Activated B cell treated with CpG ODN at 0.5 μM for 24 hours (primary cell): Measurements from ENCODE around the gene MED8. TPM values are rescaled to one million over a fixed set of nuclear protein-coding genes. Genes with fewer than 3 reads are reported as not detected.
A peak's percentile ranks its signal among the peaks of the same experiment; 100 is the strongest.

Source experiments
- ATAC-seq: fragments of 200-7000 bp; cut with Tn5 transposase; one replicate; pipeline ENCODE4 v1.10.0; 2021; ENCODE audit warnings: low read depth, mild to moderate bottlenecking, moderate library complexity
- CTCF ChIA-PET: fragments of 350-600 bp; sonication (Branson Sonifier 250); formaldehyde crosslinking; loops from one replicate; lab custom pipeline; 2021; ENCODE audit warnings: antibody characterized with exemption; lab: Charles Lee
- POLR2A ChIA-PET: fragments of 350-600 bp; sonication (Branson Sonifier 250); formaldehyde crosslinking; loops from one replicate; lab custom pipeline; 2021; ENCODE audit warnings: antibody characterized with exemption; lab: Charles Lee
- DNase-seq: peaks from one replicate; pipeline ENCODE4 v3.0.0; 2022
- H3K27ac Mint-ChIP-seq: one replicate; pipeline ENCODE4 v1.8.0; 2020; ENCODE audit warnings: mixed read lengths
- H3K27me3 Mint-ChIP-seq: one replicate; pipeline ENCODE4 v1.8.0; 2021; ENCODE audit warnings: mixed read lengths
- H3K36me3 Mint-ChIP-seq: one replicate; pipeline ENCODE4 v1.8.0; 2021; ENCODE audit warnings: low read depth, mixed read lengths
- H3K4me1 Mint-ChIP-seq: one replicate; pipeline ENCODE4 v1.8.0; 2021; ENCODE audit warnings: mixed read lengths
- H3K4me3 Mint-ChIP-seq: one replicate; pipeline ENCODE4 v1.8.0; 2020; ENCODE audit warnings: mild to moderate bottlenecking, mixed read lengths
- H3K9me3 Mint-ChIP-seq: one replicate; pipeline ENCODE4 v1.8.0; 2020; ENCODE audit warnings: mixed read lengths
- intact Hi-C: fragments of 100-400 bp; cut with micrococcal nuclease; formaldehyde crosslinking; loops from one replicate; pipeline ENCODE4 v1.15.1; 2024
- total RNA-seq: library from RNA; stranded (reverse); gene quantifications from 2 replicates; pipeline ENCODE4 v1.2.3, GENCODE V29; 2022
- TF ChIP-seq, protein P1 (sequence below): fragments of 200-600 bp; IDR thresholded peaks from one replicate; pipeline ENCODE4 v1.8.0; 2022; ENCODE audit warnings: antibody characterized with exemption, mild to moderate bottlenecking

The MED8 gene
- total RNA-seq, 1 donor from 2014 or later = 33.8 TPM

- H3K4me3 Mint-ChIP-seq = no peak overlapping the region
- H3K36me3 Mint-ChIP-seq = peaks cover 2% of the 10 kb centered on the region
- ChIA-PET POLR2A (interaction anchor here (3.1 kb wide), 1 partner anchor 17 kb away, joined by 19 read pairs; the partner anchor contains the start of gene ELOVL1), CTCF (no interaction called here)
- DNase-seq (no peak), ATAC-seq (no peak)
- no peaks in the 10 kb centered on the region for H3K27me3 Mint-ChIP-seq
- TF ChIP-seq, protein P1, sequence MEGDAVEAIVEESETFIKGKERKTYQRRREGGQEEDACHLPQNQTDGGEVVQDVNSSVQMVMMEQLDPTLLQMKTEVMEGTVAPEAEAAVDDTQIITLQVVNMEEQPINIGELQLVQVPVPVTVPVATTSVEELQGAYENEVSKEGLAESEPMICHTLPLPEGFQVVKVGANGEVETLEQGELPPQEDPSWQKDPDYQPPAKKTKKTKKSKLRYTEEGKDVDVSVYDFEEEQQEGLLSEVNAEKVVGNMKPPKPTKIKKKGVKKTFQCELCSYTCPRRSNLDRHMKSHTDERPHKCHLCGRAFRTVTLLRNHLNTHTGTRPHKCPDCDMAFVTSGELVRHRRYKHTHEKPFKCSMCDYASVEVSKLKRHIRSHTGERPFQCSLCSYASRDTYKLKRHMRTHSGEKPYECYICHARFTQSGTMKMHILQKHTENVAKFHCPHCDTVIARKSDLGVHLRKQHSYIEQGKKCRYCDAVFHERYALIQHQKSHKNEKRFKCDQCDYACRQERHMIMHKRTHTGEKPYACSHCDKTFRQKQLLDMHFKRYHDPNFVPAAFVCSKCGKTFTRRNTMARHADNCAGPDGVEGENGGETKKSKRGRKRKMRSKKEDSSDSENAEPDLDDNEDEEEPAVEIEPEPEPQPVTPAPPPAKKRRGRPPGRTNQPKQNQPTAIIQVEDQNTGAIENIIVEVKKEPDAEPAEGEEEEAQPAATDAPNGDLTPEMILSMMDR = no peak
- peaks cover 11% of the 10 kb centered on the region for H3K4me1 Mint-ChIP-seq
- intact Hi-C loops = loop anchor here (10.0 kb wide), 1 partner anchor 624 kb away; the partner anchor contains the start of genes ATP6V0B, B4GALT2 and DPH2
- no peaks in the 10 kb centered on the region for H3K9me3 Mint-ChIP-seq
- no peak overlapping the region for H3K27ac Mint-ChIP-seq
Observed at GRCh38 chr1:43350976-43351375, 38.6 kb downstream of the MED8 start.

GRCh38 chr1:43349594-43350306, 39.9 kb downstream of the MED8 start:
- Mint-ChIP-seq H3K9me3 (no peaks in the 10 kb centered on the region), H3K36me3 (peaks cover 1% of the 10 kb centered on the region), H3K4me3 (peak overlapping the region; percentile 85), H3K27ac (peak overlapping the region; percentile 88), H3K4me1 (peaks cover 11% of the 10 kb centered on the region), H3K27me3 (no peaks in the 10 kb centered on the region)
- intact Hi-C loops = loop anchor here (1.0 to 10.0 kb wide), 5 partner anchors 9 to 1453 kb away; partner anchors contain the start of genes ATP6V0B, B4GALT2, CDC20 and DPH2
- POLR2A ChIA-PET = interaction anchor here (0.9 to 3.1 kb wide), 3 partner anchors 9 to 18 kb away, joined by 3 to 19 read pairs (median 11); partner anchors contain the start of genes CDC20 and ELOVL1
- DNase-seq = no peak
- TF ChIP-seq, protein P1 = no peak
- CTCF ChIA-PET = no interaction called here
- ATAC-seq = no peak

GRCh38 chr1:43348809-43349593, 40.6 kb downstream of the MED8 start:
- Mint-ChIP-seq H3K27ac (peak overlapping the region; percentile 88), H3K4me3 (peak overlapping the region; percentile 85), H3K9me3 (no peaks in the 10 kb centered on the region), H3K27me3 (no peaks in the 10 kb centered on the region), H3K36me3 (no peaks in the 10 kb centered on the region), H3K4me1 (peaks cover 11% of the 10 kb centered on the region)
- intact Hi-C loops = loop anchor here (1.0 to 5.0 kb wide), 4 partner anchors 9 to 1453 kb away; partner anchors contain the start of genes CDC20, ELOVL1, MED8 and PLK3
- ChIA-PET POLR2A (interaction anchor here (0.9 to 3.1 kb wide), 3 partner anchors 9 to 19 kb away, joined by 3 to 19 read pairs (median 11); partner anchors contain the start of genes CDC20 and ELOVL1), CTCF (no interaction called here)
- TF ChIP-seq, protein P1 = no peak
- peak; percentile 65 for DNase-seq
- ATAC-seq = peak; percentile 86

GRCh38 chr1:43348343-43348808, 41.2 kb downstream of the MED8 start:
- H3K9me3 Mint-ChIP-seq = no peaks in the 10 kb centered on the region
- H3K27ac Mint-ChIP-seq = peak overlapping the region; percentile 22
- intact Hi-C loops = loop anchor here (2.0 to 5.0 kb wide), 2 partner anchors 40 to 1454 kb away; partner anchors contain the start of genes MED8, PLK3 and SZT2
- TF ChIP-seq, protein P1 = no peak
- peak overlapping the region; percentile 47 for H3K4me3 Mint-ChIP-seq
- no peak for DNase-seq
- ATAC-seq = no peak
- CTCF ChIA-PET = no interaction called here
- peaks cover 11% of the 10 kb centered on the region for H3K4me1 Mint-ChIP-seq
- no peaks in the 10 kb centered on the region for H3K36me3 Mint-ChIP-seq
- no peaks in the 10 kb centered on the region for H3K27me3 Mint-ChIP-seq
- POLR2A ChIA-PET = interaction anchor here (0.6 to 3.1 kb wide), 3 partner anchors 10 to 580 kb away, joined by 3 to 19 read pairs (median 11); partner anchors contain the start of genes CDC20 and ELOVL1
